ENCODE results near the gene MYO7A. TPM values are rescaled to one million over a fixed set of nuclear protein-coding genes. Genes with fewer than 3 reads are reported as not detected.

MYO7A gene
- polyA plus RNA-seq, 1 donor (not counting 4 experiments of a cell fraction or from before 2014, with no cell fraction given), result 0.75 TPM

DNA sequence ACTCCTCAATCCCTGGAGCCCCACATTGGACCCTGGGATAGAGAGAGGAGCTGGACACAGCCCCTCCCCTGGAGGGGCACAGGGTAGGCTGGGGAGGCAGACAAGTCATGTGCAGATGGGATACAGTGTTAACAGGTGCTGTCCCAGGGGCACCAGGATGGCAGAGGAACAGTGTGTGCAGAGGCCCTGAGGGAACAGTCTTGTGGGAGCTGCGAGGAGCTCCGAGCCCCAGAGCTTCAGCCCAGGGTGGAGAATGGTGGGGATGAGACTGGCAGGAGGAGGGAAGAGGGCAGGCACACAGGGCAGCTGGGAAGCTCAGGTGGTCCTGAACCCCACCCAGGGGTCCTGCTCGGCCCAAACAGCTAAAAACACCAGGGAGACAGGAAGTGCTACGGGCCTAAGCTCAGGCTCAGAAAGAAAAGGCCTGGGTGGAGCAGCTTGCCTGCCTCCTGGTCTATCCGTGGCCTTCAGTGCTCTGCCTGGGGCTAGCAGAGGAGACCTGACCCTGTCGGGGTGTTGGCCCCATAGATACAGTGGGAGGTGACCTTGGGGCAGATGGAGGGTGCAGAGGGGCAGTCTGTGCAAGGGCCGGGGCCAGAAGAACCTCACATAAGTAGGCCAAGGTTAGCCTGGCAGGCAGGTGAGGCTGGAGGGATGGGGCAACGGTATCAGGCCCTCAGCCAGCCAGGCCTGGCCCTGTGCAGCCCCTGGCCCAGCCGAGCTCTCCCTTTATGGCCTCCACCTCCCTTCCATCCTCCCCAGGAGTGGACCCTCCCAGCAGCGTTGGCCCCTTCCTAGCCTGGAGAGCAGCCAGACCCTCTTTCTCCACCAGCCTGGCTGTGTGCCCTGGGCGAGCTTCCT, 45.8 kb upstream of the MYO7A start:
- dilution Hi-C loops (cut with MboI; ENCODE audit: extremely low pct_ligation_motif_present, low sequenced_read_pairs), result no loop called here
- DNase-seq (ENCODE audit: low read depth, low spot score), result no peak
- Histone ChIP-seq H3K27ac (ENCODE audit: control insufficient read depth, insufficient read depth, low read length) (no peak overlapping the region), H3K9me3 (ENCODE audit: control insufficient read depth, low read depth, low read length) (no peaks in the 10 kb centered on the region), H3K9me1 (ENCODE audit: control insufficient read depth, extremely low read depth, insufficient read depth, low read length) (no peaks in the 10 kb centered on the region), H3K27me3 (ENCODE audit: control insufficient read depth, extremely low read depth, insufficient read depth, low read length) (no peaks in the 10 kb centered on the region), H3K4me2 (ENCODE audit: control insufficient read depth, extremely low read depth, insufficient read depth, low read depth, low read length) (no peak overlapping the region), H3K9ac (ENCODE audit: control insufficient read depth, extremely low read depth, insufficient read depth, low read length) (no peak overlapping the region), H3K4me3 (ENCODE audit: control insufficient read depth in 2 of 3, extremely low read depth in 1 of 3, insufficient read depth in 2 of 3, low read depth in 1 of 3, low read length in 3 of 3) (no peak overlapping the region), H2AFZ (ENCODE audit: control insufficient read depth, low read length) (no peak overlapping the region), H4K20me1 (ENCODE audit: control insufficient read depth, extremely low read depth, insufficient read depth, low read length) (no peaks in the 10 kb centered on the region), H3K79me2 (ENCODE audit: control insufficient read depth, insufficient read depth, low read length) (no peaks in the 10 kb centered on the region), H3K36me3 (ENCODE audit: control insufficient read depth in 2 of 2, extremely low read depth in 1 of 2, insufficient read depth in 2 of 2, low read length in 2 of 2) (no peaks in the 10 kb centered on the region), H3K4me1 (ENCODE audit: control insufficient read depth, extremely low read depth, insufficient read depth, low read length) (no peaks in the 10 kb centered on the region)
- TF ChIP-seq EZH2 (IDR thresholded peaks at IDR 0.05; ENCODE audit: low read length) (no peak), CTCF (optimal IDR thresholded peaks at IDR 0.05 in 1 of 3, IDR thresholded peaks at IDR 0.05 in 1 of 3, conservative IDR thresholded peaks at IDR 0.05 in 1 of 3; ENCODE audit: extremely low read depth in 1 of 3, insufficient read depth in 2 of 3, low read length in 3 of 3) (no peak)
- FAIRE-seq, result no peak

DNA sequence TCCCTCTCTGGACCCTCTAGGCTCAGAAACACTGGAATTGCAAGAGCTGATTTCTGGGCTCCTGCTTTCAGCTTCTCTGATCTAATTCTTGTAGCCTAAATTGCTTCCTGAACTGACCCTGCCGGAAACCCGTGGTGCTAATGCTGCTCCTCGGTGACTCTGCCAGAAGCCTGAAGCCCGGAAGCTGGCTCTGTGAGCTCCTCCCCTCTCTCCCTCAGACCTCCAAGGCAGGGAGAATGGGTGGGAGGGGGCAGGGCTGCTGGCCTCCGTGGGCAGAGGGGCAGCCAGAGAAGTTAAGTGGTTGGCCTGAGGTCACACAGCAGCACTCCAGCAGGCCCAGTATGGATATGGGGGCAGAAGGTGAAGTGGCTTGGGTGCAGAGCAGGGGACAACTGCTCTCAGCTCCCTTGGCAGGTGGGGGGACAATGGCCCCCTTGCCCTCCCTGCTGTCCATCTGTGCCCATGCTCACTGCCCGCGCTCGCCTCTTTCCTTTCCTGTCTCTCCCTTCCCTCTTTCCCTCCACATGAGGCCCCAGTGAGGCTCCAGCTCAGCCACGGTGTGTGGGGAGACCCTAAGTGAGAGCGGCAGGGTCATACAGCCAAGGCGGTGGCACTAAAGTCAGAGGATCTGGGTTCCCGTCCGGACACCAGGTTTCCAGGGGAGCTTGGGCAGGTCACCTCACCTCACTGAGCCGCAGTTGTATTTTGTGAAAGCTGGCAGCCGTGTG, 45.0 kb upstream of the MYO7A start:
- Histone ChIP-seq H3K79me2 (ENCODE audit: control insufficient read depth, insufficient read depth, low read length) (no peaks in the 10 kb centered on the region), H3K4me2 (ENCODE audit: control insufficient read depth, extremely low read depth, insufficient read depth, low read depth, low read length) (no peak overlapping the region), H4K20me1 (ENCODE audit: control insufficient read depth, extremely low read depth, insufficient read depth, low read length) (no peaks in the 10 kb centered on the region), H2AFZ (ENCODE audit: control insufficient read depth, low read length) (no peak overlapping the region), H3K36me3 (ENCODE audit: control insufficient read depth in 2 of 2, extremely low read depth in 1 of 2, insufficient read depth in 2 of 2, low read length in 2 of 2) (no peaks in the 10 kb centered on the region), H3K4me3 (ENCODE audit: control insufficient read depth in 2 of 3, extremely low read depth in 1 of 3, insufficient read depth in 2 of 3, low read depth in 1 of 3, low read length in 3 of 3) (no peak overlapping the region), H3K4me1 (ENCODE audit: control insufficient read depth, extremely low read depth, insufficient read depth, low read length) (no peaks in the 10 kb centered on the region), H3K27me3 (ENCODE audit: control insufficient read depth, extremely low read depth, insufficient read depth, low read length) (no peaks in the 10 kb centered on the region), H3K9me1 (ENCODE audit: control insufficient read depth, extremely low read depth, insufficient read depth, low read length) (no peaks in the 10 kb centered on the region), H3K9ac (ENCODE audit: control insufficient read depth, extremely low read depth, insufficient read depth, low read length) (no peak overlapping the region), H3K27ac (ENCODE audit: control insufficient read depth, insufficient read depth, low read length) (no peak overlapping the region), H3K9me3 (ENCODE audit: control insufficient read depth, low read depth, low read length) (no peaks in the 10 kb centered on the region)
- DNase-seq (ENCODE audit: low read depth, low spot score), result no peak
- dilution Hi-C loops (cut with MboI; ENCODE audit: extremely low pct_ligation_motif_present, low sequenced_read_pairs), result no loop called here
- TF ChIP-seq EZH2 (IDR thresholded peaks at IDR 0.05; ENCODE audit: low read length), result no peak
- no peak for TF ChIP-seq CTCF (optimal IDR thresholded peaks at IDR 0.05 in 1 of 3, IDR thresholded peaks at IDR 0.05 in 1 of 3, conservative IDR thresholded peaks at IDR 0.05 in 1 of 3; ENCODE audit: extremely low read depth in 1 of 3, insufficient read depth in 2 of 3, low read length in 3 of 3)
- FAIRE-seq, result no peak

Measured in keratinocyte (primary cell).